ENCODE measurements around the gene ICAM4. TPM values are rescaled to one million over a fixed set of nuclear protein-coding genes. Genes with fewer than 3 reads are reported as not detected.

The ICAM4 gene
- 1 to 10 TPM in 2 of 4 donors, not detected in 2; 1.1 to 2.4 TPM for total RNA-seq

- TF ChIP-seq CTCF (IDR thresholded peaks at IDR 0.05; ENCODE audit: low read depth) = no peak
Observed at GRCh38 chr19:10286803-10287737, at the start of gene ICAM4. ICAM4 (plus strand) TSS chr19:10286955; CDS start chr19:10287013, 58 bp downstream.

- no peak for TF ChIP-seq CTCF (IDR thresholded peaks at IDR 0.05; ENCODE audit: low read depth)
Observed at GRCh38 chr19:10237702-10238101, 49.1 kb upstream of the ICAM4 start.

- TF ChIP-seq CTCF (IDR thresholded peaks at IDR 0.05; ENCODE audit: low read depth) = no peak
Observed at GRCh38 chr19:10238172-10238783, 48.5 kb upstream of the ICAM4 start.

- TF ChIP-seq CTCF (IDR thresholded peaks at IDR 0.05; ENCODE audit: low read depth) = no peak
Observed at GRCh38 chr19:10243606-10244005, 43.1 kb upstream of the ICAM4 start.

GRCh38 chr19:10245189-10245939 is 41.4 kb upstream of the ICAM4 start:
- no peak for TF ChIP-seq CTCF (IDR thresholded peaks at IDR 0.05; ENCODE audit: low read depth)

GRCh38 chr19:10246511-10246910 is 40.2 kb upstream of the ICAM4 start:
- TF ChIP-seq CTCF (IDR thresholded peaks at IDR 0.05; ENCODE audit: low read depth) = no peak
